Measurements from ENCODE around the gene SLC28A1. TPM values are rescaled to one million over a fixed set of nuclear protein-coding genes. Genes with fewer than 3 reads are reported as not detected.

Gene SLC28A1
- total RNA-seq, 2 donors from 2014 or later: 0.80 TPM; not detected in 1

DNA sequence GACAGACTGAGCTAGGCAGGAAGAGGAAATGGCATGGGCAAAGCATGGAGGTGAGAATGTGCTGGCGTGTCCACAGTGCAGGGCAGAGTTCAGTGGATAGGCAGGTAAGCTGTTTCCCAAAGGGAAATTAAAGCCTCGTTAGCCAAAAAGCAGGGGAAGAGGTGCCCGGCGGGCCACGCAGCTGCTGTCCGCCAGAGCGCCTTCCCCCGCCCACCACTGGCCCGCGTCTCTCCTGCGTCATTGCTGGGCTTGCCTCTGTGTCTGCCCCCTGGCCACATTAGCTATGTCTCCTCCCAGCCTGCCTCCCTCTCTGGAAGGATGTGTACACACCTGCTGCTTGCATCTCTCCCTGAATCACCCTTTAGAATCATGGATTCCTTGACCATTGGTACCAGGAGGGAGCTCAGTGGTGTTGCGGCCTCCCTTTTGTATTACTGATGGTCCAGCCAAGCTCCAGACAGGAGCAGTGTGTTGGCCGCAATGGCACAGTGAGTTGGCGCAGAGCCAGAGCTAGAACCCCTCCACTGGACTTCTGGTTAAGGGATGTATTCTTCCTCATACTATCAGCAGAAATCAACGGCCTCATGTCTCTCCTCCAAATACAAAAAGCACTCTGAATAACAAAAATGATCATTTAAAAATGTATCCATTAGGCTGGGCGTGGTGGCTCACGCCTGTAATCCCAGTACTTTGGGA is 26.6 kb downstream of the SLC28A1 start:
- TF ChIP-seq, protein P1, sequence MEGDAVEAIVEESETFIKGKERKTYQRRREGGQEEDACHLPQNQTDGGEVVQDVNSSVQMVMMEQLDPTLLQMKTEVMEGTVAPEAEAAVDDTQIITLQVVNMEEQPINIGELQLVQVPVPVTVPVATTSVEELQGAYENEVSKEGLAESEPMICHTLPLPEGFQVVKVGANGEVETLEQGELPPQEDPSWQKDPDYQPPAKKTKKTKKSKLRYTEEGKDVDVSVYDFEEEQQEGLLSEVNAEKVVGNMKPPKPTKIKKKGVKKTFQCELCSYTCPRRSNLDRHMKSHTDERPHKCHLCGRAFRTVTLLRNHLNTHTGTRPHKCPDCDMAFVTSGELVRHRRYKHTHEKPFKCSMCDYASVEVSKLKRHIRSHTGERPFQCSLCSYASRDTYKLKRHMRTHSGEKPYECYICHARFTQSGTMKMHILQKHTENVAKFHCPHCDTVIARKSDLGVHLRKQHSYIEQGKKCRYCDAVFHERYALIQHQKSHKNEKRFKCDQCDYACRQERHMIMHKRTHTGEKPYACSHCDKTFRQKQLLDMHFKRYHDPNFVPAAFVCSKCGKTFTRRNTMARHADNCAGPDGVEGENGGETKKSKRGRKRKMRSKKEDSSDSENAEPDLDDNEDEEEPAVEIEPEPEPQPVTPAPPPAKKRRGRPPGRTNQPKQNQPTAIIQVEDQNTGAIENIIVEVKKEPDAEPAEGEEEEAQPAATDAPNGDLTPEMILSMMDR (IDR thresholded peaks at IDR 0.05): no peak
- peak overlapping the region; percentile 72 for H3K27ac ChIP-seq
- no peaks in the 10 kb centered on the region for H3K27me3 ChIP-seq
- DNase-seq: no peak
- no peak overlapping the region for H3K4me3 ChIP-seq
- intact Hi-C loops (cut with DNase I): no loop called here
- no peaks in the 10 kb centered on the region for H3K9me3 ChIP-seq
- no peaks in the 10 kb centered on the region for H3K36me3 ChIP-seq
- peaks cover 10% of the 10 kb centered on the region for H3K4me1 ChIP-seq
- peak overlapping the region in 1 of 2 donors; percentile 12 for H3K9ac ChIP-seq (ENCODE audit: low read depth in 2 of 2, low read length in 2 of 2)

DNA sequence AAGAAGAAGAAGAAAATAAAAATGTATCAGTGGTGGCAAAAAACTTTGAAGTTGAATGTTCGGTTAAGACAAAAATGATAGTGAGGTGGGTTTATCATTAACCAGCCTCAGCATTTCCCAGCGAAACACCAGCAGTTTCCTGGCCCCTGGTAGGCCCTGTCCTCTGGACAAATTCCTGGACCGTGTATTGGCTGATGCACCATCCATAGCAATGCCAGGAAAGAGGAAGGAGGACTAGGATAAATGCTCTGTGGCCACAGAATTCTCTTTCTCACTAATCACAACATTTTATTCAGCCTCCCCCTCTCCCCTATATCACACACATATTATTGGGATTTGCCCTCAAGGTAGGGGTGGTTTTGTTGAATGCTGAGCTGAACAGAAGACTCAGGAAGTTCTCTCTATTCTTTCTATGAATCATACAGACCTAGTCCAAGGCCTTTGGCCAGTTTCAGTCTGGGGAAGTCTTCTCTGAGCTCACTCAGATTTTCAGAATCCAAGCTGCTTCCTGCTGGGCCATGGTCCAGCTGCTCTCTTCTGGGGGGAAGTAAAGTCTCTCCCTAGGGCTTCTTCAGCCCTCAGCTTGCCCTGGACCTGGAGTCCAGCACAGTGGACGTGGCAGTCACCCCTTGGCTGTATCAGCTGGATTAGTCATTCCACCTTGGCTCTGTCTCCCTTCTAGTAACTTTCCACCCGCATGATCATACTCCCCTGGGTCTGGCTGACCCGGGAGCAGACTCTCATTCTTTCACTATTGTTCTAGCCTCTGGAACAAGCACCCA is 27.6 kb downstream of the SLC28A1 start:
- peak overlapping the region; percentile 72 for H3K27ac ChIP-seq
- TF ChIP-seq, protein P1 (IDR thresholded peaks at IDR 0.05): no peak
- no peaks in the 10 kb centered on the region for H3K27me3 ChIP-seq
- no peak overlapping the region for H3K4me3 ChIP-seq
- DNase-seq: peak; percentile 60
- no peaks in the 10 kb centered on the region for H3K9me3 ChIP-seq
- no peak overlapping the region for H3K9ac ChIP-seq (ENCODE audit: low read depth in 2 of 2, low read length in 2 of 2)
- peaks cover 10% of the 10 kb centered on the region for H3K4me1 ChIP-seq
- no peaks in the 10 kb centered on the region for H3K36me3 ChIP-seq
- intact Hi-C loops (cut with DNase I): no loop called here

DNA sequence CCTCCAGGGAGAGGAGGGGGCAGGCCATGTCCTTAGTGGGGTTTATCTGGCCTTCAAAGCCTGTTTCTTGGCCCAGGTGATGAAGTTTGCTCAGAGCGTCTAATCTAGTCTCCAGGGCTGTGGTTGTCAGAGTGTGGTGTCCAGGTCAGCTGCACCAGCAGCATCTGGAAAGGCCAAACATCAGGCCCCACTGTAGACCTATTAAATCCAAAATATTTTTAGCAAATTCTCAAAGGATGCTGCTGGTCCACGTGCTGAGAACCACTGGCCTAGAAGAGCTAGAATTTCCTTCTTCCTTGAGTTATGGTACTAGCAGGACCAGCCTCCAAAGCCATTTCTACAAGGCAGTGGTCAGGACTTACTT is 28.9 kb downstream of the SLC28A1 start:
- no peak for DNase-seq
- H3K27me3 ChIP-seq: no peaks in the 10 kb centered on the region
- H3K4me3 ChIP-seq: no peak overlapping the region
- intact Hi-C loops (cut with DNase I): no loop called here
- peaks cover 10% of the 10 kb centered on the region for H3K4me1 ChIP-seq
- no peaks in the 10 kb centered on the region for H3K9me3 ChIP-seq
- H3K36me3 ChIP-seq: no peaks in the 10 kb centered on the region
- H3K27ac ChIP-seq: peak overlapping the region; percentile 27
- TF ChIP-seq, protein P1 (IDR thresholded peaks at IDR 0.05): no peak
- no peak overlapping the region for H3K9ac ChIP-seq (ENCODE audit: low read depth in 2 of 2, low read length in 2 of 2)

DNA sequence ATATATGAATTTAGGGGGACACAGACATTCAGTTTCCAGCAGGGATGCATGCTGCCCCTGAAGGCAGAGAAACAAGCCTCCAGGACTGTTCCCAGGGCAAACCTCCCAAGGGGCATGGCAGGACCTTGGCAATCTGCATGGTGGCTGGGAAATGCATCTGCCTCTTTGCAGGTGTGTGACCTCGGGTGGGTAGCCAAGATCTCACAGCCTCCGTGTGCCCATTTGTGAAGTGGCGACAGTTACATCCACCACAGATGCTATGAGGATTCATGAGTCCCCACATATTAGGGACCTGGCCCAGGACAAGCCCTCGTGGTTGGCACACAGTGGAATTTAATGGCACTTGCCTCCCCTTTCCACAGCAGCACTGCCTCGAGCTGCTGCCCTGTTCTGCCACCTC is 29.9 kb downstream of the SLC28A1 start:
- Histone ChIP-seq H3K27ac (no peak overlapping the region), H3K4me3 (no peak overlapping the region), H3K9me3 (no peaks in the 10 kb centered on the region), H3K27me3 (no peaks in the 10 kb centered on the region), H3K9ac (ENCODE audit: low read depth in 2 of 2, low read length in 2 of 2) (no peak overlapping the region), H3K4me1 (peaks cover 10% of the 10 kb centered on the region), H3K36me3 (no peaks in the 10 kb centered on the region)
- TF ChIP-seq, protein P1 (IDR thresholded peaks at IDR 0.05): no peak
- intact Hi-C loops (cut with DNase I): no loop called here
- no peak for DNase-seq

DNA sequence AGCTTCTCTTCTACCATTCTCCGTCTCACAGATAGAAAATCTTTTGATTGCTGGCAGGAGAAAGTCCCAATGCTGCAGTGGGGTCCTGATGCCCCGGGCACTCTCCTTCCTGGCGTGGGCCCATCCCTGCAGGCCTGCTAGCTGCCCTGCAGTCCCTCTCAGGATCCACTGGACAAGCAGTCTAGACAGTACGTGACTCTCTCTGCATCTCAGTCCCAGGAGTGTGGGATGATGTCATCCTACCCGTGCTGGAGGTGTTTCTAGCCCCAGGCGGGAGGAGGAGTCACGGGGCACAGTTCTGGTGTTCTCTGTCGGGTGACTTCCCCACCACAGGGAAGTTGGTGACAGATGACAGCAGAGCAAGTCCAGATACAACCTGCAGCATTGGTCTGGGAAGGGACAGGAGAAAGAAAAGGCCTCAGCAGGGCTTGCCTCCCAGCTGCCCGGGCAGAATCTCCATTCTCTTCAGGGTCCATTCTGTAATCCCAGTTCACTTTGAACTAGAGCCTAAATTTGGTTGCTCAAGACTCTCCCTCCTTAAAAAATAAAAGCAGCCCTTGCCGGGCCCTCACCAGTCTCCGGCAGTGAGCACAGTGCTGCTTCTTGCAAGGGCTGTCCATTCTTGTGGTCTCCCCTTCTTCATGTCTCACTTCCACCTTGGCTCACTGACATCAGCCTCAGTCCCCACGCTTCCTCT is 30.6 kb downstream of the SLC28A1 start:
- TF ChIP-seq, protein P1 (IDR thresholded peaks at IDR 0.05): no peak
- Histone ChIP-seq H3K27ac (peak overlapping the region; percentile 6), H3K27me3 (no peaks in the 10 kb centered on the region), H3K4me3 (no peak overlapping the region), H3K36me3 (no peaks in the 10 kb centered on the region), H3K9me3 (no peaks in the 10 kb centered on the region), H3K9ac (ENCODE audit: low read depth in 2 of 2, low read length in 2 of 2) (no peak overlapping the region), H3K4me1 (peaks cover 10% of the 10 kb centered on the region)
- peak; percentile 53 for DNase-seq
- intact Hi-C loops (cut with DNase I): no loop called here

Measured in colonic mucosa (tissue), 4 donors.